ENCODE results near the gene MMP11. TPM values are rescaled to one million over a fixed set of nuclear protein-coding genes. Genes with fewer than 3 reads are reported as not detected.
A peak's percentile ranks its signal among the peaks of the same experiment; 100 is the strongest.

MMP11 gene
- total and polyA plus RNA-seq, 2 of the 13 experiments (the other 11 are each of a cell fraction or from before 2014, with no cell fraction given), result 8.9 to 28.6 TPM

DNA sequence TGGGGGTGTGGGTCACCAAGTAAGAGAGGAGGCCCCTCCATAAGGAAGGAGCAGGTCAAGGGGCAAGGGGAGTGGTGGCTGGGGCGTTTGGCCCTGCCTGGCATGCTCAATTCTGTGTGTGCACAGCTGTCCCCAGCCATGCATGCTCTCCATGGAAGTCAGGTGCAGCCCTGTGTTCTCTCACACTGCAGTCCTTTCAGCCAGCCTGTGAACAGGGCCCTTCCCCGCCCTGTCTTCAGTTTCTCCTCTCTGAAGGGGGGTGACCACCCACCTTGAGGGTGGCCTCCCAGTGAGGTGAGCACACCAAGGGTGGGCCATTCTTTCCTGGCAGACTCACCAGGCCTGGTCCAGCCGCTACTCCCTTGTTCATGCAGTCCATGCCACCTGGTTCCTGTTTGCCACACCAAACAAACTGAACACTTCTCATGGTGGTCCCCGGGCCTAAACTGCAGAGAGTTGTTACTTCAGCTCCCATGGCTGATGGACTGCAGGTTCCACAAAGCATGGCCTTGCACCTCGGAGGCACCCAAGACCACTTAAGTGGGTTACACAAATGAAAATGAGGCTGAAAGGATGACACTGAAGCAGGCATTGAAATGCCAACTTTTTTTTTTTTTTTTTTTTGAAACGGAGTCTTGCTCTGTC, 3.2 kb upstream of the MMP11 start (continued):
- TF ChIP-seq, protein P1, sequence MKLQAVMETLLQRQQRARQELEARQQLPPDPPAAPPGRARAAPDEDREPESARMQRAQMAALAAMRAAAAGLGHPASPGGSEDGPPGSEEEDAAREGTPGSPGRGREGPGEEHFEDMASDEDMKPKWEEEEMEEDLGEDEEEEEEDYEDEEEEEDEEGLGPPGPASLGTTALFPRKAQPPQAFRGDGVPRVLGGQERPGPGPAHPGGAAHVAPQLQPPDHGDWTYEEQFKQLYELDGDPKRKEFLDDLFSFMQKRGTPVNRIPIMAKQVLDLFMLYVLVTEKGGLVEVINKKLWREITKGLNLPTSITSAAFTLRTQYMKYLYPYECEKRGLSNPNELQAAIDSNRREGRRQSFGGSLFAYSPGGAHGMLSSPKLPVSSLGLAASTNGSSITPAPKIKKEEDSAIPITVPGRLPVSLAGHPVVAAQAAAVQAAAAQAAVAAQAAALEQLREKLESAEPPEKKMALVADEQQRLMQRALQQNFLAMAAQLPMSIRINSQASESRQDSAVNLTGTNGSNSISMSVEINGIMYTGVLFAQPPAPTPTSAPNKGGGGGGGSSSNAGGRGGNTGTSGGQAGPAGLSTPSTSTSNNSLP (IDR thresholded peaks at IDR 0.05; ENCODE audit: low read depth, low read length), result no peak
- no peak for TF ChIP-seq GATAD1 (CRISPR knock-in tag; IDR thresholded peaks at IDR 0.05)

DNA sequence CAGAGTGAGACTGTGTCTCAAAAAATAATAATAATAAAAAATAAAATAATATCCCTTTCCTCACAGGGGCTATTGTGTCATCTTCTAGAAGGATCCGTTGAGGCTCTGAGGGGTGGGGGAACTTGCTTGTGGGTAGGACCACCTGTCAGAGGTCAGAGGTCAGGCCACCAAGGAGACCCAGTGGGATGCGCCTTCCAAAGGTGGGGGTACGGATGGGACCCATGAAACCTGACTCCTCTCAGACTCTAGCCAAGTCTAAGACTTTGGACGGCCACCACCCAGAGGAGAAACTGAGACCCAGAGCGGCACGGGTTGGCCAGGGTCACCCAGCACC, 367 bp upstream of the MMP11 start:
- no peak for ATAC-seq
- Histone ChIP-seq H4K20me1 (ENCODE audit: insufficient read depth, low read length) (no peaks in the 10 kb centered on the region), H2AFZ (ENCODE audit: low read length) (no peak overlapping the region), H3K36me3 (replicated peaks in 1 of 2; ENCODE audit: control insufficient read depth in 1 of 2, insufficient read depth in 2 of 2, low read length in 2 of 2) (no peaks in the 10 kb centered on the region), H3K4me1 (ENCODE audit: insufficient read depth, low read length) (peaks cover 73% of the 10 kb centered on the region), H3K27ac (ENCODE audit: extremely low read length, insufficient read depth, low read length) (no peak overlapping the region), H3K9ac (ENCODE audit: insufficient read depth, low read depth, low read length) (peak overlapping the region; percentile 42), H3K4me3 (replicated peaks in 1 of 3; ENCODE audit: insufficient read depth in 1 of 3, low read depth in 2 of 3, low read length in 3 of 3) (peak overlapping the region; percentile 43 to 90 (median 71); a peak in 4 of 6 replicates), H3K4me2 (ENCODE audit: low read depth, low read length) (peak overlapping the region; percentile 90), H3K79me2 (ENCODE audit: insufficient read depth, low read length) (peaks cover 2% of the 10 kb centered on the region), H3K27me3 (ENCODE audit: control insufficient read depth in 1 of 2, insufficient read depth in 2 of 2, low read length in 2 of 2) (no peaks in the 10 kb centered on the region; a peak in 1 of 5 replicates), H3K9me3 (ENCODE audit: low read length) (no peaks in the 10 kb centered on the region)
- POLR2A ChIA-PET, result interaction anchor here (0.5 to 6.6 kb wide), 7 partner anchors 9 to 117 kb away, joined by 3 to 201 read pairs (median 4); partner anchors contain the start of genes SLC2A11 and SMARCB1
- in situ Hi-C loops (cut with HindIII; ENCODE audit: extremely low pct_ligation_motif_present, low pct_unique_long_range_greater_than_20kb), result no loop called here
- intact Hi-C loops (cut with micrococcal nuclease; ENCODE audit: unreplicated experiment), result no loop called here
- CTCF ChIA-PET (ENCODE audit: low intra/inter-chr PET ratio, low total read pairs), result no interaction called here
- no peak for FAIRE-seq
- BruUV-seq (replicated peaks), result no TSS peak
- DNase-seq (ENCODE audit: low spot score), result no peak
- WGBS (ENCODE audit: low lambda C conversion rate), result 8% methylated on average over 1 of the region's 6 CpGs
- TF ChIP-seq GFI1 (CRISPR knock-in tag; IDR thresholded peaks at IDR 0.05; ENCODE audit: borderline replicate concordance) (no peak), MIER2 (CRISPR knock-in tag; IDR thresholded peaks at IDR 0.05) (no peak), ZNF230 (CRISPR knock-in tag; IDR thresholded peaks at IDR 0.05) (no peak), ZNF567 (CRISPR knock-in tag; IDR thresholded peaks at IDR 0.05; ENCODE audit: borderline replicate concordance) (no peak), MAFF (IDR thresholded peaks at IDR 0.05; ENCODE audit: low read depth, low read length) (no peak), PCBP2 (optimal IDR thresholded peaks at IDR 0.05; ENCODE audit: low read depth, low read length, poor library complexity, severe bottlenecking) (no peak)
- TF ChIP-seq, protein P2, sequence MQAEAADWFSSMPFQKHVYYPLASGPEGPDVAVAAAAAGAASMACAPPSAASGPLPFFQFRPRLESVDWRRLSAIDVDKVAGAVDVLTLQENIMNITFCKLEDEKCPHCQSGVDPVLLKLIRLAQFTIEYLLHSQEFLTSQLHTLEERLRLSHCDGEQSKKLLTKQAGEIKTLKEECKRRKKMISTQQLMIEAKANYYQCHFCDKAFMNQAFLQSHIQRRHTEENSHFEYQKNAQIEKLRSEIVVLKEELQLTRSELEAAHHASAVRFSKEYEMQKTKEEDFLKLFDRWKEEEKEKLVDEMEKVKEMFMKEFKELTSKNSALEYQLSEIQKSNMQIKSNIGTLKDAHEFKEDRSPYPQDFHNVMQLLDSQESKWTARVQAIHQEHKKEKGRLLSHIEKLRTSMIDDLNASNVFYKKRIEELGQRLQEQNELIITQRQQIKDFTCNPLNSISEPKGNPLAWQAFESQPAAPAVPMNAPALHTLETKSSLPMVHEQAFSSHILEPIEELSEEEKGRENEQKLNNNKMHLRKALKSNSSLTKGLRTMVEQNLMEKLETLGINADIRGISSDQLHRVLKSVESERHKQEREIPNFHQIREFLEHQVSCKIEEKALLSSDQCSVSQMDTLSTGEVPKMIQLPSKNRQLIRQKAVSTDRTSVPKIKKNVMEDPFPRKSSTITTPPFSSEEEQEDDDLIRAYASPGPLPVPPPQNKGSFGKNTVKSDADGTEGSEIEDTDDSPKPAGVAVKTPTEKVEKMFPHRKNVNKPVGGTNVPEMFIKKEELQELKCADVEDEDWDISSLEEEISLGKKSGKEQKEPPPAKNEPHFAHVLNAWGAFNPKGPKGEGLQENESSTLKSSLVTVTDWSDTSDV (CRISPR knock-in tag; IDR thresholded peaks at IDR 0.05), result no peak
- TF ChIP-seq, protein P3, sequence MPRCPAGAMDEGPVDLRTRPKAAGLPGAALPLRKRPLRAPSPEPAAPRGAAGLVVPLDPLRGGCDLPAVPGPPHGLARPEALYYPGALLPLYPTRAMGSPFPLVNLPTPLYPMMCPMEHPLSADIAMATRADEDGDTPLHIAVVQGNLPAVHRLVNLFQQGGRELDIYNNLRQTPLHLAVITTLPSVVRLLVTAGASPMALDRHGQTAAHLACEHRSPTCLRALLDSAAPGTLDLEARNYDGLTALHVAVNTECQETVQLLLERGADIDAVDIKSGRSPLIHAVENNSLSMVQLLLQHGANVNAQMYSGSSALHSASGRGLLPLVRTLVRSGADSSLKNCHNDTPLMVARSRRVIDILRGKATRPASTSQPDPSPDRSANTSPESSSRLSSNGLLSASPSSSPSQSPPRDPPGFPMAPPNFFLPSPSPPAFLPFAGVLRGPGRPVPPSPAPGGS (CRISPR knock-in tag; IDR thresholded peaks at IDR 0.05), result no peak
- TF ChIP-seq, protein P4, sequence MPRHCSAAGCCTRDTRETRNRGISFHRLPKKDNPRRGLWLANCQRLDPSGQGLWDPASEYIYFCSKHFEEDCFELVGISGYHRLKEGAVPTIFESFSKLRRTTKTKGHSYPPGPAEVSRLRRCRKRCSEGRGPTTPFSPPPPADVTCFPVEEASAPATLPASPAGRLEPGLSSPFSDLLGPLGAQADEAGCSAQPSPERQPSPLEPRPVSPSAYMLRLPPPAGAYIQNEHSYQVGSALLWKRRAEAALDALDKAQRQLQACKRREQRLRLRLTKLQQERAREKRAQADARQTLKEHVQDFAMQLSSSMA (CRISPR knock-in tag; IDR thresholded peaks at IDR 0.05), result 0 out of 2 replicates have a peak, but pooled peaks have one; percentile 3
- TF ChIP-seq, protein P5, sequence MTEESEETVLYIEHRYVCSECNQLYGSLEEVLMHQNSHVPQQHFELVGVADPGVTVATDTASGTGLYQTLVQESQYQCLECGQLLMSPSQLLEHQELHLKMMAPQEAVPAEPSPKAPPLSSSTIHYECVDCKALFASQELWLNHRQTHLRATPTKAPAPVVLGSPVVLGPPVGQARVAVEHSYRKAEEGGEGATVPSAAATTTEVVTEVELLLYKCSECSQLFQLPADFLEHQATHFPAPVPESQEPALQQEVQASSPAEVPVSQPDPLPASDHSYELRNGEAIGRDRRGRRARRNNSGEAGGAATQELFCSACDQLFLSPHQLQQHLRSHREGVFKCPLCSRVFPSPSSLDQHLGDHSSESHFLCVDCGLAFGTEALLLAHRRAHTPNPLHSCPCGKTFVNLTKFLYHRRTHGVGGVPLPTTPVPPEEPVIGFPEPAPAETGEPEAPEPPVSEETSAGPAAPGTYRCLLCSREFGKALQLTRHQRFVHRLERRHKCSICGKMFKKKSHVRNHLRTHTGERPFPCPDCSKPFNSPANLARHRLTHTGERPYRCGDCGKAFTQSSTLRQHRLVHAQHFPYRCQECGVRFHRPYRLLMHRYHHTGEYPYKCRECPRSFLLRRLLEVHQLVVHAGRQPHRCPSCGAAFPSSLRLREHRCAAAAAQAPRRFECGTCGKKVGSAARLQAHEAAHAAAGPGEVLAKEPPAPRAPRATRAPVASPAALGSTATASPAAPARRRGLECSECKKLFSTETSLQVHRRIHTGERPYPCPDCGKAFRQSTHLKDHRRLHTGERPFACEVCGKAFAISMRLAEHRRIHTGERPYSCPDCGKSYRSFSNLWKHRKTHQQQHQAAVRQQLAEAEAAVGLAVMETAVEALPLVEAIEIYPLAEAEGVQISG (CRISPR knock-in tag; IDR thresholded peaks at IDR 0.05), result 0 out of 2 replicates have a peak, but pooled peaks have one; percentile 6
